AG04450 (cell line): ENCODE results near the gene EMC9. TPM values are rescaled to one million over a fixed set of nuclear protein-coding genes. Genes with fewer than 3 reads are reported as not detected.

ENCODE experiments used
- CTCF ChIA-PET: fragments of 300-600, 350-600 bp; formaldehyde crosslinking; extraction: SDS; loops from one replicate; lab custom pipeline; 2022; ENCODE audit warnings: antibody characterized with exemption, inconsistent platforms; lab: Charles Lee
- POLR2A ChIA-PET: fragments of 350-600 bp; formaldehyde crosslinking; extraction: SDS; loops from one replicate; lab custom pipeline; 2021; ENCODE audit warnings: antibody characterized with exemption, inconsistent platforms; lab: Yijun Ruan, JAX
- DNase-seq: peaks from one replicate; pipeline ENCODE4 v3.0.0-alpha.2; 2011; ENCODE audit warnings: low read depth, low spot score
- H3K27ac ChIP-seq: one replicate; pipeline ENCODE4 v1.5.1; 2012; ENCODE audit warnings: low read depth, low read length, control low read depth
- H3K27me3 ChIP-seq: one replicate; pipeline ENCODE4 v1.6.0; 2012; ENCODE audit warnings: low read length; ENCODE audit not compliant: control insufficient read depth, insufficient read depth
- H3K4me3 ChIP-seq: 2 replicates; pipeline ENCODE4 v1.5.1; 2011; ENCODE audit warnings: mild to moderate bottlenecking, low read depth, low read length, control low read depth
- H3K9me3 ChIP-seq: 2 replicates; pipeline ENCODE4 v1.5.1; 2012; ENCODE audit warnings: low read length; ENCODE audit not compliant: control insufficient read depth, insufficient read depth
- CTCF ChIP-seq: IDR thresholded peaks from 2 replicates; pipeline ENCODE4 v1.5.1; 2011; ENCODE audit warnings: low read depth, low read length, control low read depth, inconsistent platforms
- polyA plus RNA-seq: library from polyadenylated mRNA; depleted of rRNA; stranded (reverse); fragments of >200 nt; gene quantifications from 2 replicates; pipeline ENCODE4 v1.2.3, GENCODE V29; 2011

Gene EMC9
- polyA plus RNA-seq, 1 experiment: 4.4 TPM

- ChIA-PET POLR2A (interaction anchor here (0.7 kb wide), 1 partner anchor 96 kb away, joined by 3 read pairs; no protein-coding TSS in a partner anchor), CTCF (interaction anchor here (10.7 kb wide), 1 partner anchor 9 kb away, joined by 212 read pairs; the partner anchor contains the start of gene PCK2)
- DNase-seq: no peak
- no peak overlapping the region for H3K4me3 ChIP-seq
- TF ChIP-seq CTCF: no peak
- H3K27me3 ChIP-seq: no peaks in the 10 kb centered on the region
- H3K27ac ChIP-seq: no peak overlapping the region
- H3K9me3 ChIP-seq: peaks cover 4% of the 10 kb centered on the region
Measured at GRCh38 chr14:24103451-24103850, 37.9 kb downstream of the EMC9 start.

- no peak for DNase-seq
- peaks cover 4% of the 10 kb centered on the region for H3K9me3 ChIP-seq
- H3K27ac ChIP-seq: no peak overlapping the region
- POLR2A ChIA-PET: interaction anchor here (0.8 kb wide), 1 partner anchor 9 kb away, joined by 3 read pairs; the partner anchor contains the start of gene PCK2
- H3K4me3 ChIP-seq: no peak overlapping the region
- H3K27me3 ChIP-seq: no peaks in the 10 kb centered on the region
- CTCF ChIA-PET: interaction anchor here (0.6 to 10.7 kb wide), 3 partner anchors 8 to 44 kb away, joined by 3 to 212 read pairs (median 4); partner anchors contain the start of gene PCK2
- no peak for TF ChIP-seq CTCF
Measured at GRCh38 chr14:24102357-24103048, 38.9 kb downstream of the EMC9 start.

- ChIA-PET POLR2A (no interaction called here), CTCF (interaction anchor here (1.3 to 10.7 kb wide), 2 partner anchors 7 to 8 kb away, joined by 5 to 212 read pairs; partner anchors contain the start of gene PCK2)
- H3K27me3 ChIP-seq: no peaks in the 10 kb centered on the region
- H3K9me3 ChIP-seq: peaks cover 4% of the 10 kb centered on the region
- no peak overlapping the region for H3K4me3 ChIP-seq
- no peak for TF ChIP-seq CTCF
- DNase-seq: no peak
- no peak overlapping the region for H3K27ac ChIP-seq
Measured at GRCh38 chr14:24100982-24101494, 40.4 kb downstream of the EMC9 start.

GRCh38 chr14:24100197-24100981 is 41.0 kb downstream of the EMC9 start:
- no peak for TF ChIP-seq CTCF
- Histone ChIP-seq H3K27me3 (no peaks in the 10 kb centered on the region), H3K27ac (no peak overlapping the region), H3K4me3 (no peak overlapping the region), H3K9me3 (peaks cover 4% of the 10 kb centered on the region)
- ChIA-PET CTCF (interaction anchor here (0.7 to 10.7 kb wide), 3 partner anchors 6 to 61 kb away, joined by 3 to 212 read pairs (median 5); partner anchors contain the start of genes IRF9 and PCK2), POLR2A (no interaction called here)
- DNase-seq: no peak
